PC-9 (cell line): Measurements from ENCODE around the gene HIPK1.

Experiments used
- EZH2 ChIP-seq: fragments of 200-600 bp; sonication (generic); IDR thresholded peaks from 2 replicates; pipeline ENCODE4 v1.8.0; 2017; ENCODE audit warnings: antibody characterized with exemption, low read depth
- TF ChIP-seq, protein P1 (sequence below): fragments of 200-600 bp; sonication (generic); conservative IDR thresholded peaks from 2 replicates; pipeline ENCODE4 v1.6.1; 2017; ENCODE audit warnings: mixed run types, antibody characterized with exemption, mild to moderate bottlenecking, moderate library complexity

DNA sequence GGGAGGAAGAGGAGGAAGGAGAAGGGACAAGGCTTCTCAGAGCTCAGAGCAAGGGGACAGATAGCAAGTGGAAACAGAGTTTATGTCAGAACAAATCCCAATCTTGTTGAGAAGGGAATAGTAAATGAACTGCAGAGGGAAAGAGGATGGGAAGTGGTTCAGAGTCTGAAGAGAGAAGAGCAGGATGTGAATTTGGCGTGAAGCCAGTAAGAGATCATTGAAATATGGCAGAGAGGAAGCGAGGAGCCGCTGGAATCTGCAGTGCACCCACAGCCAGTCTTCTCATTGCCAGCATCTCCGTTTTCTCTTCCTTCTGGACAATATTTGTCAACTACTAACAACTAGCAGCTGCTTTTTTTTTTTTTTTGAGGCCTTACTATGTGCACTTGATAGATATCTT, 69.2 kb downstream of the HIPK1 start:
- TF ChIP-seq, protein P1, sequence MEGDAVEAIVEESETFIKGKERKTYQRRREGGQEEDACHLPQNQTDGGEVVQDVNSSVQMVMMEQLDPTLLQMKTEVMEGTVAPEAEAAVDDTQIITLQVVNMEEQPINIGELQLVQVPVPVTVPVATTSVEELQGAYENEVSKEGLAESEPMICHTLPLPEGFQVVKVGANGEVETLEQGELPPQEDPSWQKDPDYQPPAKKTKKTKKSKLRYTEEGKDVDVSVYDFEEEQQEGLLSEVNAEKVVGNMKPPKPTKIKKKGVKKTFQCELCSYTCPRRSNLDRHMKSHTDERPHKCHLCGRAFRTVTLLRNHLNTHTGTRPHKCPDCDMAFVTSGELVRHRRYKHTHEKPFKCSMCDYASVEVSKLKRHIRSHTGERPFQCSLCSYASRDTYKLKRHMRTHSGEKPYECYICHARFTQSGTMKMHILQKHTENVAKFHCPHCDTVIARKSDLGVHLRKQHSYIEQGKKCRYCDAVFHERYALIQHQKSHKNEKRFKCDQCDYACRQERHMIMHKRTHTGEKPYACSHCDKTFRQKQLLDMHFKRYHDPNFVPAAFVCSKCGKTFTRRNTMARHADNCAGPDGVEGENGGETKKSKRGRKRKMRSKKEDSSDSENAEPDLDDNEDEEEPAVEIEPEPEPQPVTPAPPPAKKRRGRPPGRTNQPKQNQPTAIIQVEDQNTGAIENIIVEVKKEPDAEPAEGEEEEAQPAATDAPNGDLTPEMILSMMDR, result no peak
- no peak for TF ChIP-seq EZH2
